Cardiac septum (tissue), 1 donor: ENCODE measurements around the gene ARHGEF4. TPM values are rescaled to one million over a fixed set of nuclear protein-coding genes. Genes with fewer than 3 reads are reported as not detected.
"Not testable (repeated sequence)": the region's sequence is repeated elsewhere in the genome, so short reads cannot be mapped to it uniquely, and the experiment has no call there.

Experiments used
- DNase-seq: peaks from one replicate; pipeline ENCODE4 v3.0.0-alpha.2; 2020; ENCODE audit warnings: low spot score
- intact Hi-C: fragments of 100-400 bp; cut with DNase I; formaldehyde crosslinking; loops from one replicate; pipeline ENCODE4 v1.14.0; 2022
- total RNA-seq: library from RNA; stranded (reverse); fragmentation: NEBNext Ultra II Directional; extraction: Animal tissue kit (Norgen Biotek cat#: 25700); gene quantifications from one replicate; pipeline ENCODE4 v1.2.1, GENCODE V29; 2021
- donor health status: DM: no; HTN: no; CAD: no.

Gene ARHGEF4
- total RNA-seq, 1 donor from 2014 or later: 3.9 TPM

- DNase-seq: no peak
- intact Hi-C loops: no loop called here
Observed at GRCh38 chr2:130874512-130874911, 37.8 kb downstream of the ARHGEF4 start.

GRCh38 chr2:130875935-130876334 is 39.2 kb downstream of the ARHGEF4 start:
- peak; percentile 51 for DNase-seq
- intact Hi-C loops: no loop called here

GRCh38 chr2:130877258-130877657 is 40.5 kb downstream of the ARHGEF4 start:
- peak; percentile 27 for DNase-seq
- intact Hi-C loops: no loop called here

- peak; percentile 29 for DNase-seq
- intact Hi-C loops: no loop called here
Observed at GRCh38 chr2:130878316-130878715, 41.6 kb downstream of the ARHGEF4 start.

GRCh38 chr2:130878933-130879332 is 42.2 kb downstream of the ARHGEF4 start:
- intact Hi-C loops: no loop called here
- no peak for DNase-seq

GRCh38 chr2:130882111-130882690 is 45.5 kb downstream of the ARHGEF4 start:
- no peak for DNase-seq
- intact Hi-C loops: no loop called here

- no peak for DNase-seq
- intact Hi-C loops: no loop called here
Observed at GRCh38 chr2:130882991-130883390, 46.3 kb downstream of the ARHGEF4 start.

- no peak for DNase-seq
- intact Hi-C loops: no loop called here
Observed at GRCh38 chr2:130883496-130883895, 46.8 kb downstream of the ARHGEF4 start.

GRCh38 chr2:130884013-130884412 is 47.3 kb downstream of the ARHGEF4 start:
- intact Hi-C loops: no loop called here
- DNase-seq: no peak

- no peak for DNase-seq
- intact Hi-C loops: no loop called here
Observed at GRCh38 chr2:130884503-130884902, 47.8 kb downstream of the ARHGEF4 start.

GRCh38 chr2:130887643-130888042 is 50.9 kb downstream of the ARHGEF4 start:
- DNase-seq: no peak
- intact Hi-C loops: no loop called here

- intact Hi-C loops: no loop called here
- DNase-seq: no peak
Observed at GRCh38 chr2:130890941-130891669, 54.4 kb downstream of the ARHGEF4 start.

GRCh38 chr2:130891966-130892365 is 55.3 kb downstream of the ARHGEF4 start:
- intact Hi-C loops: no loop called here
- DNase-seq: peak; percentile 44

GRCh38 chr2:130892793-130893785 is 56.4 kb downstream of the ARHGEF4 start:
- DNase-seq: peak; percentile 69
- intact Hi-C loops: no loop called here

- DNase-seq: peak; percentile 50
- intact Hi-C loops: no loop called here
Observed at GRCh38 chr2:130894326-130894942, 57.7 kb downstream of the ARHGEF4 start.

GRCh38 chr2:130896813-130897212 is 60.1 kb downstream of the ARHGEF4 start:
- intact Hi-C loops: no loop called here
- no peak for DNase-seq

GRCh38 chr2:130898553-130898952 is 61.8 kb downstream of the ARHGEF4 start:
- DNase-seq: peak; percentile 47
- intact Hi-C loops: no loop called here

GRCh38 chr2:130899306-130899705 is 62.6 kb downstream of the ARHGEF4 start:
- no peak for DNase-seq
- intact Hi-C loops: no loop called here

- intact Hi-C loops: no loop called here
- DNase-seq: no peak
Observed at GRCh38 chr2:130901061-130901460, 64.3 kb downstream of the ARHGEF4 start.

- intact Hi-C loops, DNase-seq: not testable (repeated sequence)
Observed at GRCh38 chr2:130901626-130902025, 64.9 kb downstream of the ARHGEF4 start.
